Umbilical cord (tissue), 2 donors: Measurements from ENCODE around the gene ANO10. TPM values are rescaled to one million over a fixed set of nuclear protein-coding genes. Genes with fewer than 3 reads are reported as not detected.

Experiments used
- DNase-seq: peaks from one replicate; pipeline ENCODE4 v3.0.0-alpha.2; 2015; ENCODE audit warnings: low spot score
- total RNA-seq: library from RNA; depleted of rRNA; stranded (reverse); fragments of >200 nt; gene quantifications from one replicate; pipeline ENCODE4 v1.2.3, GENCODE V29; 2014; ENCODE audit warnings: low replicate concordance; ENCODE audit not compliant: insufficient read depth

Gene ANO10
- total RNA-seq, 1 donor from 2014 or later: 25.8 TPM

- DNase-seq: no peak
These were observed 203.1 kb downstream of the ANO10 start for GRCh38 chr3:43418601-43419272.

GRCh38 chr3:43417133-43417532 is 204.7 kb downstream of the ANO10 start:
- no peak for DNase-seq

- DNase-seq: no peak
These were observed 206.7 kb downstream of the ANO10 start for GRCh38 chr3:43415088-43415487.

- DNase-seq: no peak
These were observed 208.0 kb downstream of the ANO10 start for GRCh38 chr3:43413676-43414368.

- DNase-seq: no peak
These were observed 210.4 kb downstream of the ANO10 start for GRCh38 chr3:43411429-43411828.

GRCh38 chr3:43410592-43410991 is 211.2 kb downstream of the ANO10 start:
- no peak for DNase-seq

- no peak for DNase-seq
These were observed 212.3 kb downstream of the ANO10 start for GRCh38 chr3:43409506-43409905.

- DNase-seq: no peak
These were observed 215.2 kb downstream of the ANO10 start for GRCh38 chr3:43406643-43407023.

GRCh38 chr3:43405888-43406642 is 215.7 kb downstream of the ANO10 start:
- DNase-seq: no peak

- no peak for DNase-seq
These were observed 220.8 kb downstream of the ANO10 start for GRCh38 chr3:43400781-43401730.

GRCh38 chr3:43400167-43400566 is 221.6 kb downstream of the ANO10 start:
- no peak for DNase-seq

- DNase-seq: no peak
These were observed 222.8 kb downstream of the ANO10 start for GRCh38 chr3:43399034-43399433.

- DNase-seq: peak; percentile 61
These were observed 227.7 kb downstream of the ANO10 start for GRCh38 chr3:43394041-43394554.

- DNase-seq: no peak
These were observed 230.2 kb downstream of the ANO10 start for GRCh38 chr3:43391621-43392020.

GRCh38 chr3:43390255-43390588 is 231.6 kb downstream of the ANO10 start:
- no peak for DNase-seq

GRCh38 chr3:43389388-43390254 is 232.2 kb downstream of the ANO10 start:
- peak; percentile 59 for DNase-seq

GRCh38 chr3:43388915-43389314 is 232.9 kb downstream of the ANO10 start:
- no peak for DNase-seq

GRCh38 chr3:43388175-43388574 is 233.6 kb downstream of the ANO10 start:
- no peak for DNase-seq

- peak; percentile 75 for DNase-seq
These were observed 242.5 kb downstream of the ANO10 start for GRCh38 chr3:43379343-43379742.
